Measurements from ENCODE around the gene TSPAN5.

Gene TSPAN5

GRCh38 chr4:98502624-98503023, 155.8 kb downstream of the TSPAN5 start:
- DNase-seq (ENCODE audit: insufficient read length, low spot score) (no peak), FAIRE-seq (no peak)
- TF ChIP-seq TAF1 (IDR thresholded peaks at IDR 0.05; ENCODE audit: low read depth, low read length) = no peak
- no peak for TF ChIP-seq PAX5 (IDR thresholded peaks at IDR 0.05; ENCODE audit: insufficient read depth, low read length, severe bottlenecking)
- no peak for TF ChIP-seq POLR2AphosphoS5 (IDR thresholded peaks at IDR 0.05; ENCODE audit: low read depth, low read length)
- no peak for TF ChIP-seq POLR2A (IDR thresholded peaks at IDR 0.05; ENCODE audit: low read depth, low read length)
- no peak for TF ChIP-seq POU2F2 (IDR thresholded peaks at IDR 0.05; ENCODE audit: low read depth, low read length)
- TF ChIP-seq SPI1 (IDR thresholded peaks at IDR 0.05; ENCODE audit: low read depth, low read length) = no peak

DNA sequence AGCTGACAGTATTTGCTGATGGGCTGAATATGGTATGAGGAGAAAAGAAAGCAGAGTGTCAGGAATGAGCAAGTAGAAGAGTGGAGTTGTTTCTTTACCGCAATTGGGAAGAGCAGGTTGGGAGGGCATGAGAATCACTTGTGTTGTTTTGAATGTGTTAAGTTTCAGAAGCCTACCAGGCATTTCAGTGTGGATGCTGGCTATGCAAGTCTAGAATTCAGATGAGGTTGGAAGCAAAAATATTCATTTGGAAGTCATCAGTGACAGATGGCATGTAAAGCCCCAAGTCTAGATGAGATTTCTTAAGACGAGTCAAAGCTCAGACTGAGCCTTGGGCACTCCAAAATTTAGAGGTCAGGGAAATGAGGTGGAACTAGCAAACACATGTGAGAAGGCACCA, 156.4 kb downstream of the TSPAN5 start:
- FAIRE-seq = no peak
- TF ChIP-seq POU2F2 (IDR thresholded peaks at IDR 0.05; ENCODE audit: low read depth, low read length) (no peak), SPI1 (IDR thresholded peaks at IDR 0.05; ENCODE audit: low read depth, low read length) (no peak), PAX5 (IDR thresholded peaks at IDR 0.05; ENCODE audit: insufficient read depth, low read length, severe bottlenecking) (no peak), POLR2A (IDR thresholded peaks at IDR 0.05; ENCODE audit: low read depth, low read length) (no peak), TAF1 (IDR thresholded peaks at IDR 0.05; ENCODE audit: low read depth, low read length) (no peak), POLR2AphosphoS5 (IDR thresholded peaks at IDR 0.05; ENCODE audit: low read depth, low read length) (no peak)

DNA sequence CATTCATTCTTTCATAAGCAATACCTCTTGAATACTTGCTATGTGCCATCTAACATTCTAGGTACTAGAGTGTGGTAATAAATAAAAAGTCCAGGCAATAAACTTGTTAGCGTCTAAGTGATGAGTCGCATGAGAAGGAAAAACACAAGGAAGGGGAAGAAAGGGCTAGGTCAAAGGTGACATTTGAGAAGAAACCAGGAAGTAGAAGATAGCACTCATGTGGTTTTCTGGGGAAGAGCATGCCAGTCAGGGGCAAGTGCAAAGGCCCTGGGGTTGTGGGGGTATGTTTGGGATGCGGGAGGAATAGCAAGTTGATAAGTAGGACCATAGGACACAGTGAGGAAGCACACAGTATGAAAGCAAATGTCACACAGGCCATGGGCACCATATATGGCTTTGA, 157.0 kb downstream of the TSPAN5 start:
- TF ChIP-seq PAX5 (IDR thresholded peaks at IDR 0.05; ENCODE audit: insufficient read depth, low read length, severe bottlenecking) (no peak), POU2F2 (IDR thresholded peaks at IDR 0.05; ENCODE audit: low read depth, low read length) (no peak), SPI1 (IDR thresholded peaks at IDR 0.05; ENCODE audit: low read depth, low read length) (no peak), POLR2AphosphoS5 (IDR thresholded peaks at IDR 0.05; ENCODE audit: low read depth, low read length) (no peak), POLR2A (IDR thresholded peaks at IDR 0.05; ENCODE audit: low read depth, low read length) (no peak), TAF1 (IDR thresholded peaks at IDR 0.05; ENCODE audit: low read depth, low read length) (no peak)
- no peak for DNase-seq (ENCODE audit: insufficient read length, low spot score)
- no peak for FAIRE-seq

More for the DNA sequence above, 156.4 kb downstream of the TSPAN5 start:
- DNase-seq (ENCODE audit: insufficient read length, low spot score) = no peak

DNA sequence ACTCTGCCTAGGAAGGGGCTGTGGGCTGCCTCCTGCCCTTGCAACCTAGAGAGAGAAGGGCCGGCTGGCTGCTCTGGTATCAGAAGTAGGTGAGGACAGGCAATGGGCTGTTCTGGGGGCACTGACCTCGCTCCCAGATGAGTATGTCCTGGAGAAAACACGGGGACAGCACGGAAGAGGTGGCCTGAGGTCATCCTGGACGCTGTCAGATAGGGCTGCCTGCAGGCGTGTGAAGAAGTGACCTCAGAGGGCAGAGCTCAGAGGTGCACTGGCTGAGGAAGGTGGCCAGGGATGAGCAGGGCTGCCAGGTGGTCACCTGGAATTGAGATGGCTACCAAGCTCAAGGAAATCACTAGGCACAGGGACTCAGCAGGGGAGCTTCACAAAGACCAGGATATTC, 159.6 kb downstream of the TSPAN5 start:
- TF ChIP-seq POLR2AphosphoS5 (IDR thresholded peaks at IDR 0.05; ENCODE audit: low read depth, low read length) = no peak
- no peak for TF ChIP-seq PAX5 (IDR thresholded peaks at IDR 0.05; ENCODE audit: insufficient read depth, low read length, severe bottlenecking)
- no peak for TF ChIP-seq SPI1 (IDR thresholded peaks at IDR 0.05; ENCODE audit: low read depth, low read length)
- TF ChIP-seq POLR2A (IDR thresholded peaks at IDR 0.05; ENCODE audit: low read depth, low read length) = no peak
- TF ChIP-seq POU2F2 (IDR thresholded peaks at IDR 0.05; ENCODE audit: low read depth, low read length) = no peak
- TF ChIP-seq TAF1 (IDR thresholded peaks at IDR 0.05; ENCODE audit: low read depth, low read length) = no peak
- DNase-seq (ENCODE audit: insufficient read length, low spot score) (no peak), FAIRE-seq (no peak)

- TF ChIP-seq SPI1 (IDR thresholded peaks at IDR 0.05; ENCODE audit: low read depth, low read length) = no peak
- TF ChIP-seq POLR2A (IDR thresholded peaks at IDR 0.05; ENCODE audit: low read depth, low read length) = no peak
- FAIRE-seq = no peak
- no peak for DNase-seq (ENCODE audit: insufficient read length, low spot score)
These were observed 162.1 kb downstream of the TSPAN5 start for GRCh38 chr4:98496152-98496845.

GRCh38 chr4:98493296-98493695, 165.1 kb downstream of the TSPAN5 start:
- peak; percentile 16 for FAIRE-seq
- TF ChIP-seq TAF1 (IDR thresholded peaks at IDR 0.05; ENCODE audit: low read depth, low read length) = no peak
- TF ChIP-seq SPI1 (IDR thresholded peaks at IDR 0.05; ENCODE audit: low read depth, low read length) = no peak
- TF ChIP-seq POLR2A (IDR thresholded peaks at IDR 0.05; ENCODE audit: low read depth, low read length) = no peak
- TF ChIP-seq PAX5 (IDR thresholded peaks at IDR 0.05; ENCODE audit: insufficient read depth, low read length, severe bottlenecking) = no peak
- TF ChIP-seq POLR2AphosphoS5 (IDR thresholded peaks at IDR 0.05; ENCODE audit: low read depth, low read length) = no peak
- no peak for TF ChIP-seq POU2F2 (IDR thresholded peaks at IDR 0.05; ENCODE audit: low read depth, low read length)
- no peak for DNase-seq (ENCODE audit: insufficient read length, low spot score)

DNA sequence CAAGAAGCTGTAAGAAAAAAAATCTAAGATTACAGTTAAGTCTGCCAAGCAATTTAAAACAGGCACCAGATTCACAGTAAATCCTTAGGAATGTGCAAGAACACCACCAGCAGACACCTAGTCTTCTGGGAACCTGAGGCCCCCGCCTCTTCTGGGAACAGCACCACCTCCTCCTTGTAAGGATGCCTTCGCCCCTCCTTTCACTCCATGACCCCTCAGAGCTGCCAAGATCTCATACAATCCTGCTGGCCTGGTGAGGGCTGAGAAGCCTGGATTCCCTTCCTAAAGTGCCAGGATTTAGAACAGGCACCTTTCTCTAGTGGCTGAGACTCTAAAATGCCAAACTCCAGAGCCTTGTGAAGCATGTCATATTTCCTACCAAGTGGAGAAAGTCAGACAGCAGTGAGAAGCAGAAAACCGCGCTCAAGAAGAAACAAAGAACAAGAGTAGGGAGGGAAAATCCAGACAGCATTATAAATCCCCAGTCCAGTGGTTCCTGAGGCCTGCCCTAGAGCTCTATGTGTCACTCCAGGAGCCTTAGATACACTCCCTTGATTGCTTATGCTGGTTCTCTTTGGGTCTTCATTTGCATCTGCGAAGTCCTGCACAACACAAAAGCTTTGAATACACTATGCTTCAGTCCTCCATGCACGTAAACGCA, 166.4 kb downstream of the TSPAN5 start:
- no peak for FAIRE-seq

GRCh38 chr4:98490251-98490650, 168.2 kb downstream of the TSPAN5 start:
- FAIRE-seq = no peak
- DNase-seq (ENCODE audit: insufficient read length, low spot score) = no peak

More for the DNA sequence above, 166.4 kb downstream of the TSPAN5 start:
- no peak for DNase-seq (ENCODE audit: insufficient read length, low spot score)
- TF ChIP-seq POLR2AphosphoS5 (IDR thresholded peaks at IDR 0.05; ENCODE audit: low read depth, low read length) = no peak
- TF ChIP-seq SPI1 (IDR thresholded peaks at IDR 0.05; ENCODE audit: low read depth, low read length) = no peak
- no peak for TF ChIP-seq POLR2A (IDR thresholded peaks at IDR 0.05; ENCODE audit: low read depth, low read length)
- no peak for TF ChIP-seq POU2F2 (IDR thresholded peaks at IDR 0.05; ENCODE audit: low read depth, low read length)
- no peak for TF ChIP-seq PAX5 (IDR thresholded peaks at IDR 0.05; ENCODE audit: insufficient read depth, low read length, severe bottlenecking)
- TF ChIP-seq TAF1 (IDR thresholded peaks at IDR 0.05; ENCODE audit: low read depth, low read length) = no peak

DNA sequence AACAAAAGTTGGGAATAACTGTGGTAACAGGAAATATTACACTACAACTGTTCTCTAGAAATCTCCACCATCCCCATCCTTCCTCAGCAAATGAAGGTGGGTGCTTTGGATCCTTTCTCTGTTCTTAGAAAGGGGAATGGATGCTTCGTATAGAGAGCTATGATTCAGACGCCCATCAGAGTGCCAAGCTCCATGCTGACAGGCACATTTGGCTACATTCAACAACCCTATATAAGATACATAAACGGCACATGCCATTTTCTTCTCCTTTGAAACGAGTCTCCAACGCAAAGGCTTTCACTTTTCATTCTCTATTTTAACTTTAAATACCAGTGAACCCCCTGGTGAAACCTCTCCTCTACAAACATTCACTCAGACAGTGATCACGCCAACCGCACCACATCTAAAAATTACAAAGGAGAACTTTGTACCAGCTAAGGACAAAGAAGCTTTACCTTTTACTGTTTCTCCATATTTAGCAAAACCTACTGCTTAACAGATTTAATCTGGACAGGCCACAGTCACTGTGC, 172.5 kb downstream of the TSPAN5 start:
- FAIRE-seq (no peak), DNase-seq (ENCODE audit: insufficient read length, low spot score) (no peak)
- TF ChIP-seq POLR2AphosphoS5 (IDR thresholded peaks at IDR 0.05; ENCODE audit: low read depth, low read length) (no peak), TAF1 (IDR thresholded peaks at IDR 0.05; ENCODE audit: low read depth, low read length) (no peak), PAX5 (IDR thresholded peaks at IDR 0.05; ENCODE audit: insufficient read depth, low read length, severe bottlenecking) (no peak), SPI1 (IDR thresholded peaks at IDR 0.05; ENCODE audit: low read depth, low read length) (no peak), POU2F2 (IDR thresholded peaks at IDR 0.05; ENCODE audit: low read depth, low read length) (no peak), POLR2A (IDR thresholded peaks at IDR 0.05; ENCODE audit: low read depth, low read length) (no peak)

More at GRCh38 chr4:98490251-98490650, 168.2 kb downstream of the TSPAN5 start:
- TF ChIP-seq PAX5 (IDR thresholded peaks at IDR 0.05; ENCODE audit: insufficient read depth, low read length, severe bottlenecking) = no peak
- TF ChIP-seq TAF1 (IDR thresholded peaks at IDR 0.05; ENCODE audit: low read depth, low read length) = no peak
- TF ChIP-seq POLR2AphosphoS5 (IDR thresholded peaks at IDR 0.05; ENCODE audit: low read depth, low read length) = no peak
- TF ChIP-seq POLR2A (IDR thresholded peaks at IDR 0.05; ENCODE audit: low read depth, low read length) = no peak
- no peak for TF ChIP-seq POU2F2 (IDR thresholded peaks at IDR 0.05; ENCODE audit: low read depth, low read length)
- no peak for TF ChIP-seq SPI1 (IDR thresholded peaks at IDR 0.05; ENCODE audit: low read depth, low read length)
